GM12872 (cell line): ENCODE data around the gene HIGD1B.

Experiments used
- TF ChIP-seq, protein P1 (sequence below): IDR thresholded peaks from 3 replicates; pipeline ENCODE4 v1.5.1; 2011; ENCODE audit warnings: low read depth, mild to moderate bottlenecking, low read length, moderate library complexity; ENCODE audit not compliant: insufficient read depth

Gene HIGD1B

DNA sequence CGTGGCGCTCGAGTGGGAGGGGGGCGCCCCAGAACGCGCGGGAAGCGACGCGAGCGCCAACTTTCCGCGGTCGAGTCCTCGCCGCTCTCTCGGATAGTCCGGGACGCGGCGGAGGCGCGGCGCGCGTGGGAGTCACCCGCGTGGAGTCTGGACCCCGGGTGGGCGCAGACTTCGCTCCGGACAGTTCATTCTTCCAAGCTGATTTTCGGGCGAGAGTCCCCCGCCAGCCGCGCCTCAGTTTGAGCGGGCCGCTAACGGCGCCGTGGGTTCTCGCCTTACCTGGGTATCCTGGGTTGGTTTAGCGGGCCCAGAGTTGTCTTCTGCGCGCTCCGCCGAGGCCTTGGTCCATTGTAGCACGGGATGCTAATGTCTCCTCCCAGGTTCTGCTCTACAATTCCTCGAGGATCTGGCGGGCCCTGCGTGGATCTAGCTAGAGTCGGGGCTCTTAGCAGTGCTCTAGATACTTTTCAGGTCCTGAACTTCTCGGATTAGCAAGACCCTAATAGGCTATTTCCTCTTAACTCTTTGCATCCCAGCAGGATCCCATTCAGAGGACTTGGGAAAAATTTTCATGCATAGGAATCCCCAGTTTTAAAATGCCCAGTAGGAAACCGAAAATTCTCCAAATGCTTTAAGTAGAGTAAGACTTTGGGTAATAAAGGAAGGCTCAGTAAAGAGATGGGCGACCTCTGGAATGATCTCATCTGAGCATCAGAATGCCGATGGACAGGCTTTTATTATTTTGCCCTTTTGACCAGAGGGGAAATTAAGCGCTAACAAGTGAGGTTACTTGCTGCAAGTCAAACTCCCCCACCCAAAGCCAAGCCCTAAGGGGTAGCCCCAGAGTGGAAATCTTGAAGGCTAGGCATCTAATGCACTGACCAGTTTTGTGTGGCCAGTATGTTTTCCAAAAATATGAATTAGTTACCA lies 17.1 kb upstream of the HIGD1B start:
- TF ChIP-seq, protein P1, sequence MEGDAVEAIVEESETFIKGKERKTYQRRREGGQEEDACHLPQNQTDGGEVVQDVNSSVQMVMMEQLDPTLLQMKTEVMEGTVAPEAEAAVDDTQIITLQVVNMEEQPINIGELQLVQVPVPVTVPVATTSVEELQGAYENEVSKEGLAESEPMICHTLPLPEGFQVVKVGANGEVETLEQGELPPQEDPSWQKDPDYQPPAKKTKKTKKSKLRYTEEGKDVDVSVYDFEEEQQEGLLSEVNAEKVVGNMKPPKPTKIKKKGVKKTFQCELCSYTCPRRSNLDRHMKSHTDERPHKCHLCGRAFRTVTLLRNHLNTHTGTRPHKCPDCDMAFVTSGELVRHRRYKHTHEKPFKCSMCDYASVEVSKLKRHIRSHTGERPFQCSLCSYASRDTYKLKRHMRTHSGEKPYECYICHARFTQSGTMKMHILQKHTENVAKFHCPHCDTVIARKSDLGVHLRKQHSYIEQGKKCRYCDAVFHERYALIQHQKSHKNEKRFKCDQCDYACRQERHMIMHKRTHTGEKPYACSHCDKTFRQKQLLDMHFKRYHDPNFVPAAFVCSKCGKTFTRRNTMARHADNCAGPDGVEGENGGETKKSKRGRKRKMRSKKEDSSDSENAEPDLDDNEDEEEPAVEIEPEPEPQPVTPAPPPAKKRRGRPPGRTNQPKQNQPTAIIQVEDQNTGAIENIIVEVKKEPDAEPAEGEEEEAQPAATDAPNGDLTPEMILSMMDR = no peak

DNA sequence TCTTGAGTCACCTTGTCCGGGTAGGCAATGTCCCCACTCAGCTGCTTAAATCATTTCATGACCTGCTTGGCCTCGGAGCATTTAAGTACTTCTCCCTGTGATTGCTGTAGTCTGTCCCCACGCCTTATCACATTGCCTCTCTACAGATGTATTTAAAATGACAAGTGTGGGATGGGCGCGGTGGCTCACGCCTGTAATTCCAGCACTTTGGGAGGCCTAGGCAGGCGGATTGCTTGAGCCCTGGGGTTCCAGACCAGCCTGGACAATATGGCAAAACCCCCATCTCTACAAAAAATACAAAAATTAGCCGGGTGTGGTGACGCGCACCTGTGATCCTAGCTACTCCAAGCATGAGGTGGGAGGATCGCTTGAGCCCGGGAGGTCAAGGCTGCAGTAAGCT lies 16.3 kb upstream of the HIGD1B start:
- TF ChIP-seq, protein P1 = no peak

DNA sequence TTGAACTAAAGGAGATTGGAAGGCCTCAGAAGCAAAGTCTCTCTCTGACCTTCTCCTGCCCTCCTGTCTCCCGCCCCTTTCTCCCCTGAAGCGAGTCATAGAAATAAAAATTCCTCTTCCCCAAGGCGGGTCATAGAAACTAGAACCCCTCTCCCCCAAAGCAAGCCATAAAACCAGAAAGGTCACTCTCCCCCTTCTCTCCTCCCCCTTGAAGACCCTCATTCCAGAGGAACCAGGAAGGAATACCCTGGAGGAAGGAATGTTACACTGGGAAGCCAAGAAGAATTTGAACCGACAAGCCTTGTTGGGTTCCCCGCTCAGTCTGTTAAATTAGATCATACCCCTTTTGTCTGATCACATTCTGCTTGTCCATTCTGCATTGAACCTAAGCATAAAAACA lies 14.9 kb upstream of the HIGD1B start:
- TF ChIP-seq, protein P1 = no peak

DNA sequence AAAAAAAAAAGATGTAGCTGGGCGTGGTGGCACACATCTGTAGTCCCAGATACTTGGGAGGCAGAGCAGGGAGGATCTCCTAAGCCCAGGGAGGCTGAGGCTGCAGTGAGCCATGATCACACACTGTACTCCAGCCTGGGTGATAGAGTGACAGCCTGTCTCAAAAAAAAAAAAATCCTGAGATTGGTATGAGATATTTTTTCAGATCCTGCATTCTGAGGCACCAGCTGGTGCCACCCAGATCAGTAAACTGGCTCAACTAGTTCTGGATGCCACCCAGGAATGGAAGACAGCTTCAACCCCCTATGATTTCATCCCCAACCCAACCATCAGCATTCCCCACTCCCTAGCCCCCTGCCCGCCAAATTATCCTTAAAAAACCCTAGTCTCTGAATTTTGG lies 10.5 kb upstream of the HIGD1B start:
- TF ChIP-seq, protein P1 = no peak

DNA sequence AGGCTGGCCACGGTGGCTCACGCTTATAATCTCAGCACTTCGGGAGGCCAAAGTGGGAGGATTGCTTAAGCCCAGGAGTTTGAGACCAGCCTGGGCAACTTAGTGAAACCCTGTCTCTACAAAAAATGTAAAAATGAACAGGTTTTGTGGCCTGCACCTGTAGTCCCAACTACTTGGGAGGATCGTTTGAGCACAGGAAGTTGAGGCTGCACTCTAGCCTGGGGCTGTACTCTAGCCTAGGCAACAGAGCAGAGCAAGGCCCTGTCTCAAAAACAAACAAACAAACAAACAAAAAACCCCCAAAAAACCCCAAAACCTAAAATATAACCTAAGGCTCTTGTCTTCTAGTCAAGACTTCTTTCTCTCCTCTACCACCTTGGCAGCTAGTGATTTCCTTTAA lies 7.4 kb upstream of the HIGD1B start:
- TF ChIP-seq, protein P1 = no peak

DNA sequence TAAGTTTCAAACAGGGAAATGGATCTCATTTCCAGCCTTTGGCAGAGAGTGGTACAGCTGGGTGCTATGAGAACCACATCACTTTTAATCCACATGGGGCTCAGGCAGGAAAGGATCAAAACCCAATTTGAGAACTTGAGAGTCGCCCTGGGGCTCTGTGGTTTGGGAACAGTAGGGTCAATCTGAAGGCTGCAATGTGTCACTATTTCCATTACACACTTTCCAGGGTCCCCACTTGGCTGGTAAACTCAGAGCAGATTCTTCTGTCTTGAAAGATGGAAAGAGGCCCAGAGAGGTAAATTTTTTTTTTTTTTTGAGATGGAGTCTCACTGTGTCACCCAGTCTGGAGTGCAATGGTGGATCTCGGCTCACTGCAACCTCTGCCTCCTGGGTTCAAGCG lies 6.7 kb upstream of the HIGD1B start:
- TF ChIP-seq, protein P1 = no peak

DNA sequence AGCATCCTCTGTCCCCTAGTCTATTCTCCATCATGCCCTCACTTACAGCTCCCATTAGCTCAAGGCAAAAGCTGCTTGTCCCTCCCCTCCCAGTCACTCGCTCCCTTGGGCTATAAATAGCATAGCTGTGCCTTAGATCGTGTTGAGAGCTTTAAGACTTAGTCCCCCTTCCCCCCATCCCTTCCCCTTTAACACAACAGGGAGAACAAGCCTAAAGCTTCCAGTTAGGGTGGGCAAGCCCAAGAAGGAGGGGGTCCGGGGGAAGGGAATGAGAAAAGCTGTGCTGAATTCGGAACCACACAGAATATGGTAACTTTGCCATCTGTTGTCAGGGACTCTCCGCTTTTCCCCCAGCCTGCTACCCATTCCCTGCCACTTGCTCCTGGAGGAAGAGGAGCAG lies 4.9 kb upstream of the HIGD1B start:
- TF ChIP-seq, protein P1 = no peak
